IMR-90 (cell line): ENCODE measurements around the gene HDGF. TPM values are rescaled to one million over a fixed set of nuclear protein-coding genes. Genes with fewer than 3 reads are reported as not detected.

Source experiments
- ATAC-seq: fragments of 200-7000 bp; cut with Tn5 transposase; 2 replicates; pipeline ENCODE4 v1.9.1; 2020; ENCODE audit warnings: low read depth, mild to moderate bottlenecking, moderate library complexity
- BruUV-seq: library from RNA; stranded (reverse); fragments of 400-500 nt; replicated peaks from 2 replicates; lab custom pipeline; 2021; lab: Mats Ljungman, UMichigan
- CTCF ChIA-PET: fragments of 300-600 bp; formaldehyde crosslinking; extraction: SDS; loops from one replicate; lab custom pipeline; 2021; ENCODE audit warnings: antibody characterized with exemption; lab: Yijun Ruan, JAX
- POLR2A ChIA-PET: fragments of 300-600 bp; sonication (Branson Sonifier 250); formaldehyde crosslinking; loops from one replicate; lab custom pipeline; 2022; ENCODE audit warnings: antibody characterized with exemption; ENCODE audit not compliant: unreplicated experiment; lab: Charles Lee
- DNase-seq: peaks from one replicate; pipeline ENCODE4 v3.0.0; 2013
- H2AFZ ChIP-seq: replicated peaks from 2 replicates; pipeline ENCODE3; 2013; ENCODE audit warnings: low read length, mild to moderate bottlenecking; ENCODE audit not compliant: poor library complexity
- H2AK5ac ChIP-seq: 2 replicates; pipeline ENCODE4 v1.6.1; 2013; ENCODE audit warnings: low read depth, low read length, inconsistent platforms
- H2AK9ac ChIP-seq: replicated peaks from 2 replicates; pipeline ENCODE3; 2013; ENCODE audit warnings: mild to moderate bottlenecking, low read depth, low read length, moderate library complexity; ENCODE audit not compliant: poor library complexity
- H2BK120ac ChIP-seq: 2 replicates; pipeline ENCODE4 v1.6.1; 2013; ENCODE audit warnings: low read depth, low read length, inconsistent platforms
- H2BK15ac ChIP-seq: 3 replicates; pipeline ENCODE4 v1.6.1; 2013; ENCODE audit warnings: low read depth, low read length, inconsistent platforms
- H2BK20ac ChIP-seq: 2 replicates; pipeline ENCODE4 v1.6.1; 2013; ENCODE audit warnings: low read depth, mild to moderate bottlenecking, inconsistent platforms, low read length, moderate library complexity
- H2BK5ac ChIP-seq: 2 replicates; pipeline ENCODE4 v1.6.1; 2013; ENCODE audit warnings: mild to moderate bottlenecking, low read depth, low read length, inconsistent platforms; ENCODE audit not compliant: poor library complexity, severe bottlenecking
- H3K14ac ChIP-seq: replicated peaks from 2 replicates; pipeline ENCODE4 v1.6.1; 2013; ENCODE audit warnings: low read depth, low read length, inconsistent platforms
- H3K18ac ChIP-seq: 2 replicates; pipeline ENCODE4 v1.6.1; 2013; ENCODE audit warnings: low read depth, low read length, control low read depth
- H3K23ac ChIP-seq: 2 replicates; pipeline ENCODE4 v1.6.1; 2013; ENCODE audit warnings: low read depth, low read length, inconsistent platforms
- H3K27ac ChIP-seq: 2 replicates; pipeline ENCODE4 v1.5.1; 2013; ENCODE audit warnings: mild to moderate bottlenecking, control low read depth, low read length; ENCODE audit not compliant: insufficient read depth
- H3K27me3 ChIP-seq: 2 replicates; pipeline ENCODE4 v1.6.1; 2013; ENCODE audit warnings: low read length; ENCODE audit not compliant: control insufficient read depth, insufficient read depth
- H3K36me3 ChIP-seq: 2 replicates; pipeline ENCODE4 v1.6.1; 2013; ENCODE audit warnings: low read length, mixed read lengths; ENCODE audit not compliant: control insufficient read depth, insufficient read depth
- H3K4ac ChIP-seq: 2 replicates; pipeline ENCODE4 v1.6.1; 2013; ENCODE audit warnings: low read depth, low read length, inconsistent platforms
- H3K4me1 ChIP-seq: 2 replicates; pipeline ENCODE4 v1.6.1; 2013; ENCODE audit warnings: low read length, mixed read lengths; ENCODE audit not compliant: control insufficient read depth, insufficient read depth
- H3K4me2 ChIP-seq: 2 replicates; pipeline ENCODE4 v1.6.1; 2013; ENCODE audit warnings: low read depth, mild to moderate bottlenecking, control low read depth, low read length, moderate library complexity
- H3K4me3 ChIP-seq: 2 replicates; pipeline ENCODE4 v1.5.1; 2013; ENCODE audit warnings: low read depth, mild to moderate bottlenecking, control low read depth, low read length, moderate library complexity; ENCODE audit not compliant: insufficient read depth
- H3K56ac ChIP-seq: 2 replicates; pipeline ENCODE4 v1.6.1; 2013; ENCODE audit warnings: low read length, inconsistent platforms; ENCODE audit not compliant: insufficient read depth; ENCODE audit errors: extremely low read depth
- H3K79me1 ChIP-seq, 2 experiments: 2 replicates each; pipeline ENCODE4 v1.6.1; 2013; ENCODE audit warnings: low read length in 2 of 2, inconsistent platforms in 1 of 2, low read depth in 1 of 2
- H3K9ac ChIP-seq: 2 replicates; pipeline ENCODE4 v1.6.1; 2013; ENCODE audit warnings: low read depth, low read length, control low read depth
- H3K9me1 ChIP-seq: 2 replicates; pipeline ENCODE4 v1.6.1; 2013; ENCODE audit warnings: low read length, inconsistent platforms; ENCODE audit not compliant: insufficient read depth
- H3K9me3 ChIP-seq: 2 replicates; pipeline ENCODE4 v1.6.1; 2013; ENCODE audit warnings: low read length; ENCODE audit not compliant: control insufficient read depth, insufficient read depth
- H4K20me1 ChIP-seq: 2 replicates; pipeline ENCODE4 v1.6.1; 2013; ENCODE audit warnings: low read length, inconsistent platforms; ENCODE audit not compliant: insufficient read depth
- H4K5ac ChIP-seq: 2 replicates; pipeline ENCODE4 v1.6.1; 2013; ENCODE audit warnings: mild to moderate bottlenecking, low read depth, low read length, control low read depth
- H4K8ac ChIP-seq, 2 experiments: 2 replicates each; pipeline ENCODE4 v1.6.1; 2013; ENCODE audit warnings: low read depth in 2 of 2, low read length in 2 of 2, control low read depth in 1 of 2, inconsistent platforms in 1 of 2
- H4K91ac ChIP-seq: 2 replicates; pipeline ENCODE4 v1.6.1; 2013; ENCODE audit warnings: low read depth, low read length, inconsistent platforms; ENCODE audit not compliant: insufficient read depth
- CEBPB ChIP-seq: IDR thresholded peaks from 2 replicates; pipeline ENCODE4 v1.6.1; 2012; ENCODE audit warnings: low read depth, low read length, improper control_type of control experiment
- CHD1 ChIP-seq: IDR thresholded peaks from 2 replicates; pipeline ENCODE4 v1.6.1; 2012; ENCODE audit warnings: low read depth, low read length, improper control_type of control experiment
- ELK1 ChIP-seq: fragments of 150-350 bp; IDR thresholded peaks from 2 replicates; pipeline ENCODE4 v1.6.1; 2016; ENCODE audit warnings: low read depth, mild to moderate bottlenecking, low read length, moderate library complexity, borderline replicate concordance
- MAZ ChIP-seq: IDR thresholded peaks from 2 replicates; pipeline ENCODE4 v1.6.1; 2012; ENCODE audit warnings: low read depth, mild to moderate bottlenecking, low read length, improper control_type of control experiment, moderate library complexity, borderline replicate concordance
- NFE2L2 ChIP-seq: fragments of 150-350 bp; IDR thresholded peaks from 2 replicates; pipeline ENCODE4 v1.6.1; 2016; ENCODE audit warnings: low read depth, mild to moderate bottlenecking, low read length
- WGBS, 2 experiments: methylation state at CpG; one replicate each; pipeline versions ENCODE4 v1.1.5 to v1.1.7; 2013; ENCODE audit warnings: missing lambda C conversion rate in 2 of 2; ENCODE audit not compliant: insufficient read length in 1 of 2; ENCODE audit errors: extremely low coverage in 2 of 2; 5-methylcytosine and 5-hydroxymethylcytosine counted together
- dilution Hi-C: fragments of 300-500 bp; cut with HindIII; formaldehyde crosslinking; loops from one replicate; pipeline ENCODE4 v1.14.3; 2018; ENCODE audit warnings: low sequenced_read_pairs; ENCODE audit not compliant: unreplicated experiment
- in situ Hi-C: fragments of 300-500 bp; cut with MboI; formaldehyde crosslinking; loops from 3 replicates; pipeline ENCODE4 v1.14.3; 2019; ENCODE audit warnings: low sequenced_read_pairs, inconsistent platforms, mixed read lengths
- intact Hi-C: fragments of 100-400 bp; cut with micrococcal nuclease; formaldehyde crosslinking; loops from 2 replicates; pipeline ENCODE4 v1.10.0; 2022
- polyA plus RNA-seq, 3 experiments: library from polyadenylated mRNA; depleted of rRNA; stranded (reverse); fragments of >200 nt; gene quantifications; 2 replicates each; pipeline ENCODE4 v1.2.3, GENCODE V29; 2012; ENCODE audit warnings: low replicate concordance in 1 of 3
- total RNA-seq: library from RNA; depleted of rRNA; stranded (reverse); fragments of >200 nt; gene quantifications from 2 replicates; pipeline ENCODE4 v1.2.3, GENCODE V29; 2012

HDGF gene
- total and polyA plus RNA-seq, 2 of the 4 experiments (the other 2 are of a cell fraction) = 94.6 to 123 TPM

- Histone ChIP-seq H3K27ac (peak overlapping the region; percentile 10; the same call in 1 of the 2 replicates), H3K9ac (peak overlapping the region; percentile 35), H3K9me1 (peaks cover 3% of the 10 kb centered on the region; the same call in 1 of the 2 replicates), H2BK120ac (peak overlapping the region; percentile 67), H3K4me3 (no peak overlapping the region), H4K8ac (peak overlapping the region; percentile 28 to 88), H4K91ac (peak overlapping the region; percentile 78), H3K23ac (0 out of 2 replicates have a peak overlapping the region, but pooled peaks have one; percentile 20), H2BK20ac (peak overlapping the region; percentile 70), H4K20me1 (no peaks in the 10 kb centered on the region), H3K27me3 (peaks cover 5% of the 10 kb centered on the region), H2AK9ac (peak overlapping the region; percentile 90), H3K9me3 (no peaks in the 10 kb centered on the region), H2AFZ (peak overlapping the region; percentile 90), H3K14ac (peak overlapping the region; percentile 60; the same call in 1 of the 2 replicates), H2BK15ac (peak overlapping the region; percentile 58; the same call in 2 of the 3 replicates), H3K79me1 (no peaks in the 10 kb centered on the region), H3K4me2 (peak overlapping the region; percentile 30; the same call in 1 of the 2 replicates), H3K56ac (no peak overlapping the region), H4K5ac (peak overlapping the region; percentile 73), H3K4ac (peak overlapping the region; percentile 81), H2AK5ac (peak overlapping the region; percentile 89), H2BK5ac (no peak overlapping the region), H3K36me3 (no peaks in the 10 kb centered on the region), H3K18ac (peak overlapping the region; percentile 9; the same call in 1 of the 2 replicates), H3K4me1 (peaks cover 48% of the 10 kb centered on the region)
- intact Hi-C loops = no loop called here
- ATAC-seq (no peak), DNase-seq (no peak)
- in situ Hi-C loops = no loop called here
- no peak for TF ChIP-seq MAZ
- no peak for TF ChIP-seq CEBPB
- TF ChIP-seq CHD1 = no peak
- TF ChIP-seq NFE2L2 = no peak
- no peak for TF ChIP-seq ELK1
- 50% methylated on average over 2 of the region's 29 CpGs; no CpG with 5 or more reads in 1 of the 2 experiments for WGBS, 2 experiments
- POLR2A ChIA-PET = no interaction called here
- CTCF ChIA-PET = interaction anchor here (0.8 to 6.9 kb wide), 2 partner anchors 17 to 221 kb away, joined by 3 to 54 read pairs; no protein-coding TSS in a partner anchor
- dilution Hi-C loops = no loop called here
- BruUV-seq = no TSS peak
Measured at GRCh38 chr1:156706657-156707416, 44.6 kb downstream of the HDGF start.
